Measurements from ENCODE around the gene GPATCH8.
A peak's percentile ranks its signal among the peaks of the same experiment; 100 is the strongest.

Gene GPATCH8

GRCh38 chr17:44351961-44352827, 151.0 kb downstream of the GPATCH8 start:
- DNase-seq = no peak

DNA sequence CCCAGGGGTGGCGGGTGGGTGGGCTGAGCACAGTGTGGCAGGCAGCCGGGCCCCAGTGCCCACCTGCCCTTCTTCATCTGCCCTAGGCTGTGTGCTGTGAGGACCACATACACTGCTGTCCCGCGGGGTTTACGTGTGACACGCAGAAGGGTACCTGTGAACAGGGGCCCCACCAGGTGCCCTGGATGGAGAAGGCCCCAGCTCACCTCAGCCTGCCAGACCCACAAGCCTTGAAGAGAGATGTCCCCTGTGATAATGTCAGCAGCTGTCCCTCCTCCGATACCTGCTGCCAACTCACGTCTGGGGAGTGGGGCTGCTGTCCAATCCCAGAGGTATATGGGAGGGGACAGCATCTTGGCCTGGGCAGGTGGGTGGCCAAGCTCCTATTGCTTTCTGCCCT, 151.7 kb downstream of the GPATCH8 start:
- DNase-seq = no peak

GRCh38 chr17:44350733-44351226, 152.4 kb downstream of the GPATCH8 start:
- peak; percentile 80 to 86 for DNase-seq

DNA sequence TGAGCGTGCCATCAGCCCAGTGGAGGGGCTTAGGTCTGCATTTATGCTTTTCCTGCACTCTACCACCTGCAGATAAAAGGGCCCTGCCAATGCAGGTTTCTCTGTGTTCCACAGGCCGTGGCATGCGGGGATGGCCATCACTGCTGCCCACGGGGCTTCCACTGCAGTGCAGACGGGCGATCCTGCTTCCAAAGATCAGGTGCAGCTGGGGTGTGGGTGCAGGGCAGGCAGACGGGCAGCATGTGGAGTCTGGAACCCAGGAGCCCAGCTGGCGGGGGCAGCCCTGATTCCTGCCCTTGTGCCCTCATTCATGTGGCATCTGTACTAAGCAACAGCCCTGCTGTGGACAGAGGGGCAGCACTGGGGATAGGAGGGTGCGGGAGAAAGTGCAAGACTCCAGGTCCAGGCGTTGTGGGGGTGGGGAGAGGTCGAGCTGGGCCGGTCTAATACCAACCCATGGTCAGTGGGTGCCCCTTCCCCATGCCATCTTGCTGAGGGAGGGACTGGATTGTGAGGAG, 153.6 kb downstream of the GPATCH8 start:
- no peak for DNase-seq

GRCh38 chr17:44348988-44349364, 154.2 kb downstream of the GPATCH8 start:
- no peak for DNase-seq

DNA sequence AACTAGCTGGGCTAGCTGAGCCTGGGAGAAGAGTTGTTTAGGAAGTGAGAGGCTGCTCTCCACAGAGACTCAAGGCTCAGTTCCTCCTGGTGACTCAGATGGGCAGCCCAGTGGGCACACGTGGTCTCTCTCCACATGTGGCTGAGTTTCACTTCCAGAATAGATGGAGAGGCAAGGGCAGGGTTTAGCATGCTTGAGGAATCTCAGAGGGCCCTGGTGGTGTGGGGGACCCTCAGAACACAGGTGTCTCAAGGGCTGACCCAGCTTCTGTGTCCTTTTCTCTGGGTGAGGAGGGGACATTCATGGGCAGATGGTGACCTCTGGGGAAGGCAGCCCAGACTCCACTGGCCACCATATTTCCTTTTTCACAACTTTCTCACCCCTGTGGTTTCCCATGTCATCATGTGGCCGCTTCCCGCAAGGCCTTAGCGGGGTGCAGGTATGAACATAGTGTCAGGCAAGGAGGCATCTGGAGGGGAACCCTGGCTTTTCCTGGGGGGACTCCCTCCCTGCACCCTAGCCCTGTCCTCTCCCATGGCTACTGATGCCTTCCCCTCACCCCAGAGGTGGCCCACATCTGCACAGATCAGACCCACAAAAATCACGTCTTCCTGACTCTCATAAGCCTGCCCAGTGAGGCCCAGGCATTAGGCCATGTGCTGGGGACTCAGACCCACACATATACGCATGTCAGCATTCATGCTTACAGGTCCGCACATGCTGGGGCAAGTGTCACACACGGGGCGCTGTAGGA, 154.8 kb downstream of the GPATCH8 start:
- DNase-seq = no peak
